ENCODE measurements around the gene DMAC2.

DNA sequence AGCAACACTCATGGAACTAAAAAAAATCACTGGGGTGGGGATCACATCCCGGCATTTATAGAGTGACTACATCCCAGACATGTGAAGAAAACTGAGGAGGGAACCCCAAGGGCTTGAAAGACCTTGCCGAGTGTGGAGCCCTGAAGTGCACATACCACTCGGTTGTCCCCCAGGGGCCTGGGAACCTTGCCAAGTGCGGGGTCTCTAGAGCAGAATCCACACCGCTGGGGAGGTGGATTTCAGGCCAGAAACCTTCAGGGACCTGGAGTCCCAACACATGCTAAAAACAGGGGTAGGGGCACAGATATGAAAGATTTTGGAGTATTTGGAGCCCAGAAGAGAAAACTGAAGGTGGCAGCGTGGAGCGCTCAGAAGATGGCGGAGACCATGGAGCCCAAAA lies 38.5 kb upstream of the DMAC2 start:
- TF ChIP-seq, protein P1, sequence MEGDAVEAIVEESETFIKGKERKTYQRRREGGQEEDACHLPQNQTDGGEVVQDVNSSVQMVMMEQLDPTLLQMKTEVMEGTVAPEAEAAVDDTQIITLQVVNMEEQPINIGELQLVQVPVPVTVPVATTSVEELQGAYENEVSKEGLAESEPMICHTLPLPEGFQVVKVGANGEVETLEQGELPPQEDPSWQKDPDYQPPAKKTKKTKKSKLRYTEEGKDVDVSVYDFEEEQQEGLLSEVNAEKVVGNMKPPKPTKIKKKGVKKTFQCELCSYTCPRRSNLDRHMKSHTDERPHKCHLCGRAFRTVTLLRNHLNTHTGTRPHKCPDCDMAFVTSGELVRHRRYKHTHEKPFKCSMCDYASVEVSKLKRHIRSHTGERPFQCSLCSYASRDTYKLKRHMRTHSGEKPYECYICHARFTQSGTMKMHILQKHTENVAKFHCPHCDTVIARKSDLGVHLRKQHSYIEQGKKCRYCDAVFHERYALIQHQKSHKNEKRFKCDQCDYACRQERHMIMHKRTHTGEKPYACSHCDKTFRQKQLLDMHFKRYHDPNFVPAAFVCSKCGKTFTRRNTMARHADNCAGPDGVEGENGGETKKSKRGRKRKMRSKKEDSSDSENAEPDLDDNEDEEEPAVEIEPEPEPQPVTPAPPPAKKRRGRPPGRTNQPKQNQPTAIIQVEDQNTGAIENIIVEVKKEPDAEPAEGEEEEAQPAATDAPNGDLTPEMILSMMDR (IDR thresholded peaks at IDR 0.05; ENCODE audit: insufficient read depth, low read length, poor library complexity, severe bottlenecking), result no peak
- no peak for TF ChIP-seq EZH2phosphoT487 (conservative IDR thresholded peaks at IDR 0.05; ENCODE audit: low read length)
